Glutamatergic neuron (in vitro differentiated cells): ENCODE results near the gene DPP4. TPM values are rescaled to one million over a fixed set of nuclear protein-coding genes. Genes with fewer than 3 reads are reported as not detected.

Experiments
- DNase-seq: peaks from one replicate; pipeline ENCODE4 v3.0.0; 2022
- H3K27ac Mint-ChIP-seq: one replicate; pipeline ENCODE4 v1.8.0; 2020; ENCODE audit warnings: mild to moderate bottlenecking, mixed read lengths, inconsistent platforms; ENCODE audit not compliant: unreplicated experiment
- H3K27me3 Mint-ChIP-seq: one replicate; pipeline ENCODE4 v1.8.0; 2020; ENCODE audit warnings: mild to moderate bottlenecking, moderate library complexity, mixed read lengths, inconsistent platforms; ENCODE audit not compliant: unreplicated experiment
- H3K36me3 Mint-ChIP-seq: one replicate; pipeline ENCODE4 v1.8.0; 2020; ENCODE audit warnings: mild to moderate bottlenecking, mixed read lengths, inconsistent platforms; ENCODE audit not compliant: unreplicated experiment
- H3K4me1 Mint-ChIP-seq: one replicate; pipeline ENCODE4 v1.8.0; 2020; ENCODE audit warnings: mild to moderate bottlenecking, low read depth, mixed read lengths, inconsistent platforms; ENCODE audit not compliant: unreplicated experiment
- H3K4me3 Mint-ChIP-seq: one replicate; pipeline ENCODE4 v1.8.0; 2020; ENCODE audit warnings: mild to moderate bottlenecking, mixed read lengths, inconsistent platforms; ENCODE audit not compliant: unreplicated experiment
- H3K9me3 Mint-ChIP-seq: one replicate; pipeline ENCODE4 v1.8.0; 2020; ENCODE audit warnings: mild to moderate bottlenecking, moderate library complexity, mixed read lengths, inconsistent platforms; ENCODE audit not compliant: unreplicated experiment
- total RNA-seq: library from RNA; stranded (reverse); fragmentation: NEBNext Ultra II Directional; extraction: Animal tissue kit (Norgen Biotek cat#: 25700); gene quantifications from one replicate; pipeline ENCODE4 v1.2.1, GENCODE V29; 2021; ENCODE audit not compliant: unreplicated experiment
- TF ChIP-seq, protein P1 (sequence below): fragments of 200-600 bp; sonication (generic); IDR thresholded peaks from one replicate; pipeline ENCODE4 v1.5.0; 2021; ENCODE audit not compliant: partially characterized antibody, unreplicated experiment

DPP4 gene
- total RNA-seq, 1 donor from 2014 or later: 0.20 TPM

DNA sequence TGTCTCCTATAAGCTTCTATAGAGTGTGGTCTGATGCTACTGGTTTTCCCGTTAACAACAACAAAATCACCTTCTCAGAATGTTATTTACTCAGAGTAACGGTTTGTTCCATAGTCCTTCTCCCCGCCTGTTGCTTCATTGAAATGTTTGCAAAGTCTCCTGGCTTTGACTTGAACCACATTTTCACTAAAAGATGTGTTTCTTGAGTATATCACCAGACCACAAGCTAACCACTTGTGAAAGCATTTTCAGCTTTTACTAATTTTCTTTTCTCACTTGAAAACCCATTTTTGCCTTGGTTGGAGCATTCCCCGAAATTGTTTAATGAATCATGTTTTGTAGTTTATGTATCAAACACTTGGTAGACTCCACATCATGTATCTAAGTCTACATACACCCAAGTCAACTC is 121.2 kb downstream of the DPP4 start:
- no peaks in the 10 kb centered on the region for H3K9me3 Mint-ChIP-seq
- no peak overlapping the region for H3K27ac Mint-ChIP-seq
- peaks cover under 1% of the 10 kb centered on the region for H3K4me1 Mint-ChIP-seq
- H3K4me3 Mint-ChIP-seq: no peak overlapping the region
- TF ChIP-seq, protein P1, sequence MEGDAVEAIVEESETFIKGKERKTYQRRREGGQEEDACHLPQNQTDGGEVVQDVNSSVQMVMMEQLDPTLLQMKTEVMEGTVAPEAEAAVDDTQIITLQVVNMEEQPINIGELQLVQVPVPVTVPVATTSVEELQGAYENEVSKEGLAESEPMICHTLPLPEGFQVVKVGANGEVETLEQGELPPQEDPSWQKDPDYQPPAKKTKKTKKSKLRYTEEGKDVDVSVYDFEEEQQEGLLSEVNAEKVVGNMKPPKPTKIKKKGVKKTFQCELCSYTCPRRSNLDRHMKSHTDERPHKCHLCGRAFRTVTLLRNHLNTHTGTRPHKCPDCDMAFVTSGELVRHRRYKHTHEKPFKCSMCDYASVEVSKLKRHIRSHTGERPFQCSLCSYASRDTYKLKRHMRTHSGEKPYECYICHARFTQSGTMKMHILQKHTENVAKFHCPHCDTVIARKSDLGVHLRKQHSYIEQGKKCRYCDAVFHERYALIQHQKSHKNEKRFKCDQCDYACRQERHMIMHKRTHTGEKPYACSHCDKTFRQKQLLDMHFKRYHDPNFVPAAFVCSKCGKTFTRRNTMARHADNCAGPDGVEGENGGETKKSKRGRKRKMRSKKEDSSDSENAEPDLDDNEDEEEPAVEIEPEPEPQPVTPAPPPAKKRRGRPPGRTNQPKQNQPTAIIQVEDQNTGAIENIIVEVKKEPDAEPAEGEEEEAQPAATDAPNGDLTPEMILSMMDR: no peak
- H3K27me3 Mint-ChIP-seq: no peaks in the 10 kb centered on the region
- no peaks in the 10 kb centered on the region for H3K36me3 Mint-ChIP-seq
- no peak for DNase-seq

DNA sequence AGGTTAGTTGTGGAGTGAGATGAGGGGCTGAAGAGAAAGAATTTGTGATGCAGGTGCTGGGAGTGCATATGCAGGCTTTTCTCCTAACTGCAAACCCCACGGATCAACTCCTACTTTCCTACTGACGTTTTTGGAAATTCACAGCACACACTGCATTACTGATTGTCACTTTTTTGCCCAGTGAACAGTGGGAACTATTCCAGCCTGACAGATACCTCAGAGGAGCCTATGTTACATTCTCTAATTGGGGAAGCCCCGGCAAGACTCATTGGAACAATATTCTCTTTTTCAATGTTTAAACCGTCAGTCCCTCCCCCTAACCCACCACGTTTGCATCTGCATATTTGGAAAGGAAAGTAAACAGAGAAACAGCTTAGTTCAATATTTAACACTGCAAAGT is 126.2 kb downstream of the DPP4 start:
- no peaks in the 10 kb centered on the region for H3K36me3 Mint-ChIP-seq
- no peak for DNase-seq
- TF ChIP-seq, protein P1: no peak
- H3K4me1 Mint-ChIP-seq: peaks cover 13% of the 10 kb centered on the region
- H3K27ac Mint-ChIP-seq: no peak overlapping the region
- no peaks in the 10 kb centered on the region for H3K9me3 Mint-ChIP-seq
- no peaks in the 10 kb centered on the region for H3K27me3 Mint-ChIP-seq
- H3K4me3 Mint-ChIP-seq: no peak overlapping the region

DNA sequence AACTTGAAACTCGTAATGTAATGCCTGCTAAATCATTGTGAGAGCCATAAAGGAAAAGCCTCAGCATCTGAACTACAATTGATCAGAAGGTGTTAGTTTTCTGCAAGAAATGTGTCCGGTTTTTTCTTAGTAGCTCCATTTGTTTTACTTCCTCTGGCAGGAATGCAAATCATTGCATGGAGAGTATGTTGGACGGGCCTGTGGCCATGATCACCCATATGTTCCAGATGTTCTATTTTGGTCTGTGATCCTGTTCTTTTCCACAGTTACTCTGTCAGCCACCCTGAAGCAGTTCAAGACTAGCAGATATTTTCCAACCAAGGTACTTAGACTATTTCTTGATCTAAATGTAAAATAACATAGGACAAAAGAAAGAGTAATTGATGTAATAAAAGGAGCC is 126.6 kb downstream of the DPP4 start:
- Mint-ChIP-seq H3K4me3 (no peak overlapping the region), H3K27me3 (no peaks in the 10 kb centered on the region), H3K36me3 (no peaks in the 10 kb centered on the region), H3K4me1 (peaks cover 14% of the 10 kb centered on the region), H3K27ac (no peak overlapping the region), H3K9me3 (no peaks in the 10 kb centered on the region)
- TF ChIP-seq, protein P1: no peak
- no peak for DNase-seq

DNA sequence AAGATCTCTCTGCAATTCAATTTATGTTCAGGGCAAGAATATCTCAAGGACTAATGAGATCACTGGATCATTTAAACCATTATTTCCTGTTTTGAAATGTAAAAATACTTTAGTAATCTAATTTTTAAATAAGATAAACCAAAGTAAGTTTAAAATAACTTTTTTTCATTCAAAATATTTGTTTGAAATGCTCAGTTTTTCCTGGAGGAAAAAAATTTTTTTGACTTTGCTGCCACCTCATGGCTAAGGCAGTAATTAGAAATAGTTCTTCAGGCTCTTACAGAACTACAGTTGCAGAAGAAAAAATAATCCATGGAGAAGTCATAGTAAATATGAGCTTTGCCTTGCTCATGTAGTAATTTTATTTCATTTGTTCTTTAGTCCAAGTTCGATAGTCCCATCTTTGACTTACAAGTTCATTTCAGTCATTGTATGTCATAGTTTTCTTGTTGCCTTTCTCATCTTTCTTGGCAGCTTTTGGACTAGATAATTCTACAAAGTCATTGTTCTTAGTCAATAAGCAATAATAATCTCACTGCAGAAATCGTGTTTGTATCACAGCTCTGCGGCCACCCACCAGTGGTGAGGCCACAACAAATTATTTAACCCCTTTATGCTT is 127.4 kb downstream of the DPP4 start:
- DNase-seq: no peak
- Mint-ChIP-seq H3K27me3 (no peaks in the 10 kb centered on the region), H3K4me3 (no peak overlapping the region), H3K9me3 (no peaks in the 10 kb centered on the region), H3K36me3 (no peaks in the 10 kb centered on the region), H3K27ac (no peak overlapping the region), H3K4me1 (peaks cover 14% of the 10 kb centered on the region)
- TF ChIP-seq, protein P1: peak; percentile 66

DNA sequence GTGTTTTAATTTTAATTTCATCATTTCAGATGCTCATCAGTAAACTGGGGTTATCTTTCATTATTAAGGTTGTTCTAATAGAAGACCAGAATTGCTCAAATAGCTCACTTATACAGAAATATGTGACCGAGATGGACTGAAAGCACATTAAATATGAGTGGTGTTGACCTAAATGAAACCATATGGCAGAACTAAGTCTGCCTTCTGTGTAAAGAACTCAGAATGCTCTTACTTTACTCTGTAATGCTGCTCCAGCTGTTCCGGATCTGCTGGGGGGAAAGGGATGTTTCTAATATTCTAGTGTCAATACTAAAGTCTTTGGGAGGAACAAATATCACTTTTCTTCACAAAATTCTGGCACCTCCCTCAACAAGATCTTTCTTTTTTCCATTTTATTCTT is 131.0 kb downstream of the DPP4 start:
- H3K9me3 Mint-ChIP-seq: no peaks in the 10 kb centered on the region
- TF ChIP-seq, protein P1: no peak
- DNase-seq: no peak
- no peaks in the 10 kb centered on the region for H3K36me3 Mint-ChIP-seq
- H3K27ac Mint-ChIP-seq: peak overlapping the region; percentile 30
- H3K4me3 Mint-ChIP-seq: no peak overlapping the region
- peaks cover 14% of the 10 kb centered on the region for H3K4me1 Mint-ChIP-seq
- H3K27me3 Mint-ChIP-seq: no peaks in the 10 kb centered on the region

Other genes starting within 250 kb of the DPP4 start
- not detected for gene GCG, start 78.0 kb upstream of the DPP4 start, total RNA-seq
- gene FAP, start 169.2 kb upstream of the DPP4 start, total RNA-seq: not detected
- gene IFIH1, start 244.5 kb upstream of the DPP4 start, total RNA-seq: not detected